SK-MEL-5 (cell line): ENCODE results near the gene PRR19. TPM values are rescaled to one million over a fixed set of nuclear protein-coding genes. Genes with fewer than 3 reads are reported as not detected.
A peak's percentile ranks its signal among the peaks of the same experiment; 100 is the strongest.

ENCODE experiments used
- DNase-seq: peaks from one replicate; pipeline ENCODE4 v3.0.0-alpha.2; 2016; ENCODE audit warnings: low read depth, low spot score
- in situ Hi-C: cut with HindIII; loops from 2 replicates; pipeline ENCODE4 v1.10.0; 2016; ENCODE audit warnings: low sequenced_read_pairs, high pct_unique_total_duplicates, low pct_unique_long_range_greater_than_20kb
- total RNA-seq: library from RNA; depleted of rRNA; stranded (reverse); fragments of >200 nt; shearing (Covaris generic); gene quantifications from 2 replicates; pipeline ENCODE4 v1.2.3, GENCODE V29; 2014

The PRR19 gene
- total RNA-seq, 1 experiment from 2014 or later: 1.2 TPM

DNA sequence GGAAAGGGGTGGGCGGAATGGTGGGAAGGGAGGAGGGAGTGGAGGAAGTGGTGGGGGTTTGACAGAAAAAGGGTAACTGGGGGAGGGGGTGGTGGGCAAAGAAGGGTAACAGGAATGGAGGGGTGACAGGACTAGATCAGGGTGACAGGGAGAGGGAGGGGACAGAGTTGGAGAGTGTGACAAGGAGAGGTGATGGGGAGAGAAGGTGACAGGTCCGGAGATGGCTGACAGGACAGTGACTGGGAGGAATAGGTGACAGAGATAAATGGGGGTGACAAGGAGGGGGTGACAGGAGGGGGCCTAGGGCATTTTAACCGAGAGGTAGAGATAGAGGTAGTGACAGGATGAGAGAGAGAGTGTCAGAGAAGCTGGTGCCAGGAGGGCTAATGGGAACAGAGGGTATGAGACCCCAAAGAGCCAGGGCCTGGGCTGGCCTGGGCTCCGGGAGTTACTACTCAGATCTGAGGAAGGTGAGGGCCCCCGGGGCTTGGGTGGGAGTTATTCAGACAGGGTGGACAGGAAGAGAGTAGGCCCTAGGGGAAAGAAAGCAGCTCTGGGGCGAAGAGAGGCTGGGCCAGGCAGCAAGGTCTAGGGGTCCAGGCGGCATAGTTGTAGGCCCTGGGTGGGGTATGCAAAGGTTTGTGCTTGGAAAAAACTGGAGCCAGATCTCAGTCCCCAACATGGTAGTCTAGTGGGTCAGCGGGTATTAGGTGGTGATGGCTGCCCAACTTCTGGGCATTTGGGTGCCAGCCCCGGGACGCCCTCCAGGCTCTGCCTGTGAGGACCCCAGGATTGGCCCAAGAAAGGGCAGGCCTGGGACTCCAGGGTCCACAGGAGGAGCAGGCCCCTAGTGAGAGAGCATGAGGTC, 32.2 kb upstream of the PRR19 start:
- DNase-seq: no peak
- in situ Hi-C loops: no loop called here

DNA sequence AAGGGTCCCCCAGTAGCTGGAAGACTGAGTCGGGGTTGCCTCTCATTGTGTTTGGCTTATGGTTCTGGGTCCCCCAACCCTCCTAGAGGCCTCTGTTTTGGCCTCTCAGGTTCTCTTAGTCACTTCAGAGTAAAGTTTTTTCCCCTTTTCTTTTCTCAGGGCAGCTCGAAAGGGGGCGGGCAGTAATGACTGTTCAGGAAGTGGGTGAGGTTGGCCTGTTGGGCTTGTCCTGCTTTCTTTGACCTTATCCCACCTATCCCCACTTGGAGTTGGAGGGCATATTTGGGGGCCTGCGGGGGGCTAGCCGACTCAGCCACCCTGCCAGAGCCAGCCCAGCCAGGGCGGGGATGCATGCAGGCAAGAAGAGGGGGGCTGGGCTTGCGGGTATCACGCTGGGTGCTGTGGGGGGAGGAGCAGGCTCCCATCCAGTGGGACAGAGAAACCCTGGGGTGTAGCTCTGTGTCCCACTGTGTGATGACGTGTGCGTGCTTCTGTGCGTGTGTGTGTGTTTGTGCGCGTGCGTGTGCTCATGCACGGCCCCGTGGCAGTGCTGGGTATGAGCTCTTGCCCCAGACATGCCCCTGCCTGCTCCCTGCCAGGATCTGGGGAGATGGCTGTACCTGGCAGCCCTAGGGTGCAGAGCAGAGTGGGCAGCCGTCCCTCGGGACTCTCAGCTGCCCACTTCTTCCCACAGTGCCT, 31.4 kb upstream of the PRR19 start:
- peak; percentile 67 for DNase-seq
- in situ Hi-C loops: no loop called here

DNA sequence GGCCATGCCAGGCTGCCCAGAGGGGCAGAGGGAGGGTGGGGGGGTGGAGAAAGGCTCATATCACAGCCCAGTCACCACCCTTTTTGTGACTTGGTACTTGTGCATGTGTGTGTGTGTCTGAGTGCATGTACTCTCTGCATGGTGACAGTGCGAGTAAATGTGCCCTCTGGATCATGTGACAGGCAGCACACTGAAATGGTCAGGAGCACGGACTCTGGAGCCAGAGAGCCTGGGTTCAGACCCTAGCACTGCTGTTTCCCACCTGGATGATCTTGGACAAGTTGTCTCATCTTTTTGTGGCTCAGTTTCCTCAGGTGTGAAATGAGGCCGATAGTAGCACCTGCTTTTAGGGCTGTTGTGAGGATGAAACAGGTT, 30.9 kb upstream of the PRR19 start:
- DNase-seq: no peak
- in situ Hi-C loops: no loop called here

DNA sequence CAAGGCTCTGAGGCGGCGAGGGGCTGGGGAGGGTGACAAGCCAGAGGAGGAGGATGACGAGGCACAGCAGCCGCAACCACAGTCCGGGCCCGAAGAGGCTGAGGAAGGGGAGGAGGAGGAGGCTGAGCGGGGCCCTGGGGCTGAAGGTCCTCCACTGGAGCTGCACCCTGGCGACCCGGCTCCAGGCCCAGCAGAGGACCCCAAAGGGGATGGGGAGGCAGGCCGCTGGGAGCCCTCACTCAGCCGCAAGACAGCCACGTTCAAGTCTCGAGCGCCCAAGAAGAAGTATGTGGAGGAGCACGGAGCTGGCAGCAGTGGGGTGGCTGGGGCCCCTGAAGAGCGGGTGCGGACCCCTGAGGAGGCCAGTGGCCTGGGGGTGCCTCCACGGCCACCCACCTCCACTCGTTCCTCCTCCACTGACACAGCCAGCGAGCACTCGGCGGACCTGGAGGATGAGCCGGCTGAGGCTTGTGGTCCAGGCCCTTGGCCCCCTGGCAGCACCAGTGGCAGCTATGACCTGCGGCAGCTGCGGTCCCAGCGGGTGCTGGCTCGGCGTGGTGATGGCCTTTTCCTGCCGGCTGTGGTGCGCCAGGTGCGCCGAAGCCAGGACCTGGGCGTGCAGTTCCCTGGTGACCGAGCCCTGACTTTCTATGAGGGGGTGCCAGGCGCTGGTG, 29.9 kb upstream of the PRR19 start:
- no peak for DNase-seq
- in situ Hi-C loops: no loop called here

DNA sequence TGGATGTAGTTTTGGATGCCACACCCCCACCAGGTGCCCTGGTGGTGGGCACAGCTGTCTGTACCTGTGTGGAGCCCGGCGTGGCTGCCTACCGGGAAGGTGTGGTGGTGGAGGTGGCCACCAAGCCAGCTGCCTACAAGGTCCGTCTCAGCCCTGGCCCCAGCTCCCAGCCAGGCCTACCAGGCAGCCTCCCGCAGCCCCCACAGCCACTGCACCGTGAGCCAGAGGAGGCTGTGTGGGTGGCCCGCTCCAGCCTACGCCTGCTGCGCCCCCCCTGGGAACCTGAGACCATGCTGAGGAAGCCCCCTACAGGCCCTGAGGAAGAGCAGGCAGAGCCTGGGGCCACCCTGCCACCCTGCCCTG, 29.4 kb upstream of the PRR19 start:
- in situ Hi-C loops: no loop called here
- DNase-seq: no peak

DNA sequence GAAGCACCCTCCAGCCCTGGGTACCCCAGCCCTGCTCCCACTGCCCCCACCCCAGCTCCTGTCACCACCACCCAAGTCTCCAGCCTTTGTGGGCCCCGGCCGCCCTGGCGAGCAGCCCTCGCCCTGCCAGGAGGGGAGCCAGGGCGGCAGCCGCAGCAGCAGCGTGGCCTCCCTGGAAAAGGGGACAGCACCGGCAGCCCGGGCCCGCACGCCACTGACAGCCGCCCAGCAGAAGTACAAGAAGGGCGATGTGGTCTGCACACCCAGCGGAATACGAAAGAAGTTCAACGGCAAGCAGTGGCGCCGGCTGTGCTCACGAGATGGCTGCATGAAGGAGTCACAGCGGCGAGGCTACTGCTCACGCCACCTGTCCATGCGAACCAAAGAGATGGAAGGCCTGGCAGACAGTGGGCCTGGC, 28.9 kb upstream of the PRR19 start:
- in situ Hi-C loops: no loop called here
- DNase-seq: no peak

DNA sequence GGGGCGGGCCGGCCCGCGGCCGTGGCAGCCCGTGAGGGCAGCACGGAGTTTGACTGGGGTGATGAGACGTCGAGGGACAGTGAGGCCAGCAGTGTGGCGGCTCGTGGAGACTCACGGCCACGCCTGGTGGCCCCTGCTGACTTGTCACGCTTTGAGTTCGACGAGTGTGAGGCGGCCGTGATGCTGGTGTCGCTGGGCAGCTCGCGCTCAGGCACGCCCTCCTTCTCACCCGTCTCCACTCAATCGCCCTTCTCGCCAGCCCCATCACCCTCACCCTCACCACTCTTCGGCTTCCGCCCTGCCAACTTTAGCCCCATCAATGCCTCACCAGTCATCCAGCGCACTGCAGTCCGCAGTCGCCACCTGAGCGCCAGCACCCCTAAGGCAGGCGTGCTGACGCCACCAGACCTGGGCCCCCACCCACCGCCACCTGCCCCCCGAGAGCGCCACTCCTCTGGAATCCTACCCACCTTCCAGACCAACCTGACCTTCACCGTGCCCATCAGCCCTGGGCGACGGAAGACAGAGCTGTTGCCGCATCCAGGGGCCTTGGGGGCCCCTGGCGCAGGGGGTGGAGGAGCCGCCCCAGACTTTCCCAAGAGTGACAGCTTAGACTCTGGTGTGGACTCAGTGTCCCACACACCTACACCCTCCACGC, 28.4 kb upstream of the PRR19 start:
- no peak for DNase-seq
- in situ Hi-C loops: no loop called here

DNA sequence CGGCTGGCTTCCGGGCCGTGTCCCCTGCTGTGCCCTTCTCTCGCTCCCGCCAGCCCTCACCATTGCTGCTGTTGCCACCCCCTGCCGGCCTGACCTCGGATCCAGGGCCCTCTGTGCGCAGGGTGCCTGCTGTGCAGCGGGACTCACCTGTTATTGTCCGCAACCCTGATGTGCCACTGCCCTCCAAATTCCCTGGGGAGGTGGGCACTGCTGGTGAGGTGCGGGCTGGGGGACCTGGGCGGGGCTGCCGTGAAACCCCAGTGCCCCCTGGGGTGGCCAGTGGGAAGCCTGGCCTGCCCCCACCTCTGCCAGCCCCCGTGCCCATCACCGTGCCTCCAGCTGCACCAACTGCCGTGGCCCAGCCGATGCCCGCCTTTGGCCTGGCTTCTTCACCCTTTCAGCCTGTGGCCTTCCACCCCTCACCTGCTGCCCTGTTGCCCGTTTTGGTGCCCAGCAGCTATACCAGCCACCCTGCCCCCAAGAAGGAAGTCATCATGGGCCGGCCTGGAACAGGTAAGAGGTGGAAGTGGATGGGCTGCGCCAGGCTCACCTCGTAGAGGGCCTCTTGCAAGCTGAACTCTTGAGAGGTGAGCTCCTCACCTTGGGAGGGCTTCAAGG, 27.8 kb upstream of the PRR19 start:
- in situ Hi-C loops: no loop called here

DNA sequence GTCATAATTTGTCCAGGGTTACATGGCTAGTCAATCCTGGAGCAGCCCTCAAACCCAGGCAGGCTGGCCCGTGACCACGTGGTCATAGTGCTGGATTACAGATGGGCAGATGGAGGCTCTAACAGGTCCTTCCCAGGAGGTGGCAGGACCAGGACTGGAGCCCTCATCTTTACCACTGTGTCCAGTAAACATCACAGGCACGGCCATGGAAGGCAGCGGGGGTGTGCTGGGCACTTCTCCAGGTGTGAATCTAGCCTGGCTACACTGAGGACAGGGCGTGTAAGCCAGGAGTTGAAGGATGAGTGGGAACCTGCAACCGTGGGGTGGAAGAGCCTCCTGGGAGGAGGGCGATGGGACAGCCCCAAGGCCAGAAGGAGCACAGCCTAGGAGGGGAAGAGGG, 26.8 kb upstream of the PRR19 start:
- in situ Hi-C loops: no loop called here
- DNase-seq: no peak

More for the DNA sequence above, 27.8 kb upstream of the PRR19 start:
- no peak for DNase-seq

DNA sequence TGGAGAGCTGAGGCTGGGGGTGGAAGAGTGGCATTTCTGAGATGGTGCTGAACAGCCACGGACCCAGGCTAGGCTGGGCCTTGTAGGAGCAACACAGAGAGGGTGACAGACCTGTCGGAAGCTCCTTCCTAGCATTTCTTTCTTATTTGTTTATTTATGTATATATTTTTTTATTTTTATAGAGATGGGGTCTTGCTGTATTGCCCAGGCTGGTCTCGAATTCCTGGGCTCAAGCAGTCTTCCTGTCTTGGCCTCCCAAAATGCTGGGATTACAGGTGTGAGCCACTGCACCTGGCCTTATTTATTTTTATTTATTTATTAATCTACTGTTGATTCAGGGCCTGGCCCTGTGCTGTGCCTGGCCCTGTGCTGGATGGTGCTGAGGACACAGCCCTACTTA, 26.4 kb upstream of the PRR19 start:
- DNase-seq: no peak
- in situ Hi-C loops: no loop called here

DNA sequence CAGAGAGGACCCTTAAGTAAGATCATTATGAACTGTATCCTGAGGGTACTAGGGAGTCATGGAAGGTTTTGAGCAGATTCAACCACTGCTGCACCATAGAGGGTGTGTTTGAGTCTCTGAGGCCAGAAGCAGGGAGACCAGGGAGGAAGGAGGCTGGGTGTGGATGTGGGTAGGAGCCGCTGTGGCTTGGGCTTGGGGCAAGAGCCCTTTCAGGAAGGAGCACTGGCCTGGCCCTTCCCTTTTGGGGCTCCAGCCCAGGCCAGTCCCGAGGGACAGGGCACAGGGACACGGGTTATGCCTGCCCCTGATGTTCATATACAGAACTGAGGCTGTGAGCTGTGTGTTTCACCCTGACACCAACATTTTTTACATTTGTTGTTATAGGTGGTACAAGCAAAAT, 25.6 kb upstream of the PRR19 start:
- DNase-seq: no peak
- in situ Hi-C loops: no loop called here

DNA sequence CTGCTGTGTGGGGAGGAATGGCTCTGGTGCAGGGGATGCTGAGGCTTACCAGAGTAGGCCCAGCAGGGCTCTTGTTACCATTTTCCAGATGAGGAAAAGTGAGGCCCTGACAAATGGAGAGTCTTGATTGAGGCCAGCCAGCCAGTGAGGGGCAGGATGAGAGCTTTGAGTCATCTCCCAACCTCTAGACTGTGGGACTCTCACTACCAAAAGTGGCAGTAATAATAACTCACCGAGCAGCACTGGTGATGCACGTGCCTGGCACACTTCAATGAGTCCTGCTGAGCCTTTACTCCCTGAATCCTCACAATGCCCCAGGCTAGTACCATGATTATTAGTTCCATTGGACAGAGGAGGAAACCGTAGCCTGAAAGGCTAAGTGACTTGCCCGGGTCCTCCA, 25.1 kb upstream of the PRR19 start:
- DNase-seq: no peak

DNA sequence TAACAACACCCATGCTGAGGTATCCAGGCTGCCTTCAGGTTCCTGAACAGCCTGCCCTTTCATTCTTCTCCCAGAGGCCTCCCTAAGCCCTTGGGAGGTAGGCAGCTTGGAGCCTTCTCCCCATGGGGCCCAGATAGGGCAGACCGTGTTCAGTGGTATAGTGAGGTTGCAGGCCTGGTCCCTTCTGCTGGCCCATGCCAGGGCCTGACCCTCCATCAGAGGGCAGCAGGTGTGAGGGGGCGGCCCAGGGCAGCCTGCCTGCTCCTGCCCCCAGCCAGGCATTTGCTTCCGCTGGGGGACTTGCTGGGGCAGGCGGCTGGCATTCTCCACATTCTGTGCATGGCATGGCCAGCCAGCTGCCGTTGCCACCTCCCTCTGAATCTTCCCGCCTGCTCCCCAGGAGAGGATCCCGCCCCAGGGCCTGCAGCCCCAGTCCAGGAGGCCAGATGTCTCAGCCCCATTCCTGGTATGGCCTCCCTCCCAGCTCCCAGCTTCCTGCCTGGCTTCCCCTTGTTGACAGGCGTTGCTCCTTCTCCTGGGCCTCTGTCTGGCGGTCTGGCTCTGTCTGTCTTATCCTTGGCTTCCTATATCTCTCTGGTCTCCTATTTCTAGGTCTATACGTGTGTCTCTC, 24.0 kb upstream of the PRR19 start:
- in situ Hi-C loops: no loop called here
- no peak for DNase-seq

More for the DNA sequence above, 25.1 kb upstream of the PRR19 start:
- in situ Hi-C loops: no loop called here

DNA sequence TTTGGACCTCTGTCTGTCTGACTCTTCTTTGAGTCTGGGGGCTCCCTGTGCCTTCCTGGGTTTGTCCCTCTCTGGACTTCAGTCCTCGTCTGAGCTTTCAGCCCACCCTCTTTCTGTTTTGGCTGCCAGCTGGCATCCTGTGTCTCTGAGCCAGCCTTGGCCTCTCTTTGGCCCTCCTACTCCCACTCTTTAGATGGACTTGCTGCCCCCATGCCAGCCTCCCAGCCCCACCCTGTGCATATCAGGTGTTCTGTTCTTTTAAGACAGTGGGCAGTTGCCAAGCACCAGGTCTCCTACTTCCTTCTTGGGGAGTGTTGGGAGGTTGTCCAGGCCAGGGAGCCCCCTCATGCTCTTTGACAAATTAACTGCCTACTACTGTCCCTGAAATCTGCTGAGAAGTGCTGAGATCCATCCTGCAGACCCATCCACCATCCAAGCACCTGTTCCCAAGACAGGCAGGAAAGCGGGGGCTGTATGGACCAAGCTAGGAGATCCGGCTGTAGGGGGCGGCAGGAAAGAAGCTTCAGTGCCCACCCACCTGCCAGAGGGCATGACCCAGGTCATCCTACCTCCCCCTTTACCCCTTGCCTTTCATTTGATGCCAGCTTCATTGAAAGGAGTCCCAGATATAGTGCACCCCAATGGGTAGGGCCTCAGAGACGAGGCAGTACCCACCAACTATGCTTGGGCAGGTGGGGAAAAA, 23.3 kb upstream of the PRR19 start:
- in situ Hi-C loops: no loop called here
- no peak for DNase-seq

DNA sequence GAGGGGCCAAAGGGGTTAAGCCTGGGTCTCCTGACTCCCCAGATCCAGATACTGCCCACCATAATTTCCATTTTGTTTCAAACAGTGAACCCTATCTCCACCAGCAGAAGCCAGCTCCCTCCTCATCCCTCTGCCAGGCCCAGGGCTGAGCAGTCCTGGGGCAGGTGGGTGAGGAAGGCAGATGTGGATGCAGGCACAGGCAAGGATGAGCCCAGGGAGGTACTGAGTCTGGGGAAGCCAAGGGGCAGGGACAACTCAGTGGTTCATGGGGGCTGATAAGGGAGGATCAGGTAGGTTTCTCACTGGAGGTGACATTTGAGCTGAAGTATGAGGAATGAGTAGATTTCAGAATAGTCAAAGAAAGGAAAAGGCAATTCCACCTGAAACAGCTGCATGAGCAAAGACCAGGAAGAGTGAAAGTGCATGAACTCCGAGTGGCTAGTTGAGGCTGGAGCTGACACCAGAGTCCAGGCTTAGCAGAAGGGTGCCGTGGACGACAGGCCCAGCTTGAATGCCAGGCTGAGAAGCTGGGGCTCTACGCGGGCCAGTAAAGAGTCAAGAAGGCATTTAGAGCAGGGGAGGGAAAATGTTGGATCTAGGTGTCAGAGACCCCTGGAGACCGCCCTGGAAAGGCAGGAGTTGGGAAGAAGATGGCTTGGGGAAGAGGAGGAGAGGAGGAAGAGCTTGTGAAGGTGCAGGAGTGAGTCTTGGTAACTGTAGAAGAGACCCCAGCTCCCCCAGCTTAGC, 22.6 kb upstream of the PRR19 start:
- no peak for DNase-seq
- in situ Hi-C loops: no loop called here
